HepG2 (cell line): ENCODE data around the gene RBPJ. TPM values are rescaled to one million over a fixed set of nuclear protein-coding genes. Genes with fewer than 3 reads are reported as not detected.

ENCODE experiments used
- ATAC-seq: fragments of 200-7000 bp; cut with Tn5 transposase; 3 replicates; pipeline ENCODE4 v1.9.1; 2020; ENCODE audit warnings: mild to moderate bottlenecking, moderate library complexity
- BruUV-seq: library from RNA; stranded (reverse); fragments of 400-500 nt; replicated peaks from 2 replicates; lab custom pipeline; 2021; lab: Mats Ljungman, UMichigan
- CTCF ChIA-PET: fragments of 300-600 bp; formaldehyde crosslinking; extraction: SDS; loops from one replicate; lab custom pipeline; 2021; ENCODE audit warnings: low total read pairs, inconsistent platforms, low intra/inter-chr PET ratio; lab: Yijun Ruan, JAX
- POLR2A ChIA-PET: fragments of 350-600 bp; sonication (Branson Sonifier 250); formaldehyde crosslinking; loops from one replicate; lab custom pipeline; 2020; ENCODE audit warnings: antibody characterized with exemption, inconsistent platforms; lab: Yijun Ruan, JAX
- DNase-seq: peaks from one replicate; pipeline ENCODE4 v3.0.0-alpha.2; 2015; ENCODE audit warnings: low spot score
- FAIRE-seq: peaks from 3 replicates; lab custom pipeline; 2011; peaks lifted over from hg19 to GRCh38; lab: Jason Lieb, UNC
- H2AFZ ChIP-seq: one replicate; pipeline ENCODE4 v1.6.1; 2011; ENCODE audit warnings: low read length, inconsistent platforms
- H3K27ac ChIP-seq: fragments of 300-600 bp; 3 replicates; pipeline ENCODE4 v1.8.0; 2011; ENCODE audit warnings: mixed run types, mild to moderate bottlenecking, mixed read lengths, low read length, inconsistent platforms; ENCODE audit not compliant: insufficient read depth; ENCODE audit errors: extremely low read length
- H3K27me3 ChIP-seq, 2 experiments: fragments of 200-600 bp in 1 of 2; 2 replicates in 1 of 2; 3 replicates in 1 of 2; pipeline versions ENCODE4 v1.6.0 to v1.8.0; 2011; ENCODE audit warnings: low read length in 2 of 2, mild to moderate bottlenecking in 2 of 2, moderate library complexity in 2 of 2, inconsistent platforms in 1 of 2; ENCODE audit not compliant: insufficient read depth in 2 of 2, control insufficient read depth in 1 of 2
- H3K36me3 ChIP-seq, 2 experiments: fragments of 200-600 bp in 1 of 2; replicated peaks in 1 of 2; 2 replicates in 1 of 2; 3 replicates in 1 of 2; pipeline versions ENCODE4 v1.5.1 to v1.8.0; 2011; ENCODE audit warnings: low read length in 2 of 2, inconsistent platforms in 1 of 2; ENCODE audit not compliant: insufficient read depth in 2 of 2, control insufficient read depth in 1 of 2
- H3K4me1 ChIP-seq: 2 replicates; pipeline ENCODE4 v1.5.1; 2012; ENCODE audit warnings: low read length, inconsistent platforms; ENCODE audit not compliant: insufficient read depth
- H3K4me2 ChIP-seq: 2 replicates; pipeline ENCODE4 v1.6.0; 2011; ENCODE audit warnings: low read depth, low read length, inconsistent platforms
- H3K4me3 ChIP-seq, 3 experiments: fragments of 200-600 bp in 1 of 3; sonication (generic), shearing (Covaris generic) in 1 of 3; replicated peaks in 1 of 3; 2 replicates each; pipeline ENCODE4 v1.5.1; 2011 to 2016; ENCODE audit warnings: low read length in 3 of 3, inconsistent platforms in 2 of 3, low read depth in 2 of 3, mild to moderate bottlenecking in 2 of 3, control low read depth in 1 of 3, mixed read lengths in 1 of 3; ENCODE audit not compliant: insufficient read depth in 1 of 3
- H3K79me2 ChIP-seq: one replicate; pipeline ENCODE4 v1.6.1; 2011; ENCODE audit warnings: low read length, inconsistent platforms; ENCODE audit not compliant: insufficient read depth
- H3K9ac ChIP-seq: 2 replicates; pipeline ENCODE4 v1.6.0; 2011; ENCODE audit warnings: mild to moderate bottlenecking, low read depth, low read length, inconsistent platforms; ENCODE audit not compliant: insufficient read depth
- H3K9me3 ChIP-seq: 2 replicates; pipeline ENCODE4 v1.5.1; 2012; ENCODE audit warnings: mild to moderate bottlenecking, low read length
- H4K20me1 ChIP-seq: 2 replicates; pipeline ENCODE4 v1.6.0; 2011; ENCODE audit warnings: inconsistent platforms, mild to moderate bottlenecking, low read length, moderate library complexity; ENCODE audit not compliant: insufficient read depth
- ETV6 ChIP-seq: sonication (generic); formaldehyde crosslinking; conservative IDR thresholded peaks from 2 replicates; pipeline ENCODE4 v1.4.0; 2020; ENCODE audit warnings: missing genetic modification reagents
- GABPA ChIP-seq, 2 experiments: IDR thresholded peaks; 2 replicates each; pipeline ENCODE4 v1.6.1; 2011 to 2016; ENCODE audit warnings: low read depth in 2 of 2, low read length in 1 of 2, missing biosample characterization in 1 of 2, missing genetic modification characterization in 1 of 2
- MEIS1 ChIP-seq: sonication (generic); formaldehyde crosslinking; IDR thresholded peaks from 2 replicates; pipeline ENCODE4 v1.9.0; 2021; ENCODE audit warnings: mild to moderate bottlenecking, missing genetic modification reagents, moderate library complexity, borderline replicate concordance
- MTA1 ChIP-seq: sonication (generic); formaldehyde crosslinking; IDR thresholded peaks from 2 replicates; pipeline ENCODE4 v1.4.0; 2020; ENCODE audit warnings: missing genetic modification reagents, mild to moderate bottlenecking, borderline replicate concordance
- RAD21 ChIP-seq: fragments of 450-650 bp; formaldehyde crosslinking; IDR thresholded peaks from 2 replicates; pipeline ENCODE4 v1.5.0; 2020; ENCODE audit warnings: mild to moderate bottlenecking
- RARG ChIP-seq: sonication (generic); formaldehyde crosslinking; IDR thresholded peaks from 2 replicates; pipeline ENCODE4 v1.4.0; 2020; ENCODE audit warnings: low read depth, mild to moderate bottlenecking, missing genetic modification reagents
- SMAD3 ChIP-seq: sonication (generic); formaldehyde crosslinking; IDR thresholded peaks from 2 replicates; pipeline ENCODE4 v1.4.0; 2020; ENCODE audit warnings: missing genetic modification reagents
- TBX3 ChIP-seq: fragments of 450-650 bp; IDR thresholded peaks from 2 replicates; pipeline ENCODE4 v1.6.1; 2017; ENCODE audit warnings: antibody characterized with exemption, mild to moderate bottlenecking, inconsistent platforms, borderline replicate concordance
- TEF ChIP-seq: sonication (generic); formaldehyde crosslinking; IDR thresholded peaks from 2 replicates; pipeline ENCODE4 v1.5.0; 2020; ENCODE audit warnings: missing genetic modification reagents
- TFDP1 ChIP-seq: IDR thresholded peaks from 2 replicates; pipeline ENCODE4 v1.6.1; 2016; ENCODE audit warnings: missing compliant biosample characterization, missing genetic modification reagents, borderline replicate concordance
- THAP7 ChIP-seq: sonication (generic); formaldehyde crosslinking; IDR thresholded peaks from 2 replicates; pipeline ENCODE4 v1.8.1; 2023; ENCODE audit warnings: mild to moderate bottlenecking, missing genetic modification reagents
- ZBTB14 ChIP-seq: sonication (generic); formaldehyde crosslinking; IDR thresholded peaks from 2 replicates; pipeline ENCODE4 v1.4.0; 2020; ENCODE audit warnings: missing genetic modification reagents
- ZBTB37 ChIP-seq: sonication (generic); formaldehyde crosslinking; IDR thresholded peaks from 2 replicates; pipeline ENCODE4 v1.4.0; 2020; ENCODE audit warnings: mild to moderate bottlenecking, missing genetic modification reagents
- ZMAT5 ChIP-seq: sonication (generic); formaldehyde crosslinking; IDR thresholded peaks from 2 replicates; pipeline ENCODE4 v1.5.0; 2020; ENCODE audit warnings: mild to moderate bottlenecking, low read depth, missing genetic modification reagents, borderline replicate concordance
- ZNF326 ChIP-seq: sonication (generic); formaldehyde crosslinking; IDR thresholded peaks from 2 replicates; pipeline ENCODE4 v1.4.0; 2020; ENCODE audit warnings: missing genetic modification reagents, borderline replicate concordance
- ZNF337 ChIP-seq: sonication (generic); formaldehyde crosslinking; IDR thresholded peaks from 2 replicates; pipeline ENCODE4 v1.5.1; 2020; ENCODE audit warnings: missing genetic modification reagents, low read depth, mild to moderate bottlenecking, borderline replicate concordance
- ZNF567 ChIP-seq: sonication (generic); formaldehyde crosslinking; IDR thresholded peaks from 2 replicates; pipeline ENCODE4 v1.8.1; 2023; ENCODE audit warnings: mild to moderate bottlenecking, missing genetic modification reagents, borderline replicate concordance
- ZSCAN25 ChIP-seq: sonication (generic); formaldehyde crosslinking; IDR thresholded peaks from 2 replicates; pipeline ENCODE4 v1.8.0; 2022; ENCODE audit warnings: mild to moderate bottlenecking, missing genetic modification reagents
- WGBS: methylation state at CpG from one replicate; pipeline ENCODE4 v1.1.6; 2017; ENCODE audit warnings: low lambda C conversion rate; 5-methylcytosine and 5-hydroxymethylcytosine counted together
- in situ Hi-C: cut with HindIII; loops from 2 replicates; pipeline ENCODE4 v1.10.0; 2017; ENCODE audit warnings: low pct_unique_long_range_greater_than_20kb; ENCODE audit not compliant: extremely low pct_ligation_motif_present
- intact Hi-C: fragments of 100-400 bp; cut with micrococcal nuclease; formaldehyde crosslinking; loops from one replicate; pipeline ENCODE4 v1.10.0; 2022; ENCODE audit not compliant: unreplicated experiment
- polyA plus RNA-seq, 8 experiments: library from polyadenylated mRNA; depleted of rRNA in 3 of 8; stranded (reverse) in 7 of 8; unstranded in 1 of 8; fragments of >200 nt; fragmentation: Illumina TruSeq in 4 of 8; extraction: Trizol in 4 of 8; gene quantifications; 2 replicates each; pipeline versions ENCODE4 v1.2.1 to v1.2.3, GENCODE V29; 2011 to 2016; ENCODE audit warnings: low read depth in 4 of 8, missing spikeins in 1 of 8, mixed read lengths in 1 of 8; ENCODE audit not compliant: insufficient read depth in 1 of 8
- total RNA-seq, 5 experiments: library from RNA; depleted of rRNA; stranded (reverse); fragments of >200 nt; fragmentation: Illumina TruSeq; extraction: Trizol; gene quantifications; 2 replicates each; pipeline ENCODE4 v1.2.3, GENCODE V29; 2016; ENCODE audit warnings: low read depth in 1 of 5

Gene RBPJ
- total and polyA plus RNA-seq, 2 of the 13 experiments (the other 11 are each of a cell fraction or from before 2014, with no cell fraction given): 25.9 to 33.2 TPM

GRCh38 chr4:26426892-26427291, 106.1 kb downstream of the RBPJ start (continued):
- TF ChIP-seq MTA1 (CRISPR knock-in tag) (no peak), ZNF567 (CRISPR knock-in tag) (no peak), THAP7 (CRISPR knock-in tag) (no peak), ZBTB14 (no peak), ZMAT5 (no peak), RARG (no peak), ZNF337 (CRISPR knock-in tag) (no peak), ZNF326 (no peak), MEIS1 (CRISPR knock-in tag) (no peak), TBX3 (no peak)

GRCh38 chr4:26429910-26430309, 109.1 kb downstream of the RBPJ start:
- in situ Hi-C loops (no loop called here), intact Hi-C loops (no loop called here)
- Histone ChIP-seq H3K9ac (no peak overlapping the region), H3K4me1 (no peaks in the 10 kb centered on the region), H2AFZ (no peak overlapping the region), H3K27me3 (no peaks in the 10 kb centered on the region), H3K4me2 (no peak overlapping the region), H4K20me1 (no peaks in the 10 kb centered on the region), H3K9me3 (no peaks in the 10 kb centered on the region), H3K4me3 (no peak overlapping the region), H3K36me3 (peaks cover 14 to 61% of the 10 kb centered on the region in 2 experiments; a peak in 4 of 5 replicates), H3K27ac (no peak overlapping the region), H3K79me2 (no peaks in the 10 kb centered on the region)
- BruUV-seq: no TSS peak
- ATAC-seq (no peak), DNase-seq (no peak), FAIRE-seq (no peak)
- CTCF ChIA-PET: no interaction called here
- POLR2A ChIA-PET: no interaction called here
- TF ChIP-seq ZBTB37 (CRISPR knock-in tag) (no peak), ZNF337 (CRISPR knock-in tag) (no peak), ETV6 (CRISPR knock-in tag) (no peak), TEF (CRISPR knock-in tag) (no peak), GABPA (IDR thresholded peaks at IDR 0.05; ENCODE audit: low read depth, low read length) (no peak), GABPA (CRISPR knock-in tag; IDR thresholded peaks at IDR 0.05; ENCODE audit: low read depth) (no peak), TFDP1 (CRISPR knock-in tag) (no peak), RAD21 (no peak), SMAD3 (no peak), ZSCAN25 (CRISPR knock-in tag) (no peak)
- 97% methylated on average over 4 of the region's 4 CpGs for WGBS
